Muscle of leg (tissue), 11 donors: ENCODE results near the gene FAM98B. TPM values are rescaled to one million over a fixed set of nuclear protein-coding genes. Genes with fewer than 3 reads are reported as not detected.

Experiments used
- DNase-seq: peaks from one replicate; pipeline ENCODE4 v3.0.0; 2013
- H3K27ac ChIP-seq: one replicate; pipeline ENCODE4 v1.5.1; 2013; ENCODE audit warnings: mild to moderate bottlenecking, low read length, control low read depth
- H3K27me3 ChIP-seq: one replicate; pipeline ENCODE4 v1.6.1; 2013; ENCODE audit warnings: low read length; ENCODE audit not compliant: control insufficient read depth, insufficient read depth
- H3K36me3 ChIP-seq: one replicate; pipeline ENCODE4 v1.6.1; 2013; ENCODE audit warnings: low read length; ENCODE audit not compliant: control insufficient read depth, insufficient read depth
- H3K4me1 ChIP-seq: one replicate; pipeline ENCODE4 v1.6.1; 2013; ENCODE audit warnings: low read length; ENCODE audit not compliant: control insufficient read depth, insufficient read depth
- H3K4me3 ChIP-seq: one replicate; pipeline ENCODE4 v1.5.1; 2013; ENCODE audit warnings: low read length, control low read depth
- H3K9me3 ChIP-seq: replicated peaks from 2 replicates; pipeline ENCODE4 v1.6.1; 2013; ENCODE audit warnings: low read depth, low read length; ENCODE audit not compliant: control insufficient read depth
- WGBS: methylation state at CpG from one replicate; pipeline ENCODE4 v1.1.5; 2013; ENCODE audit warnings: missing lambda C conversion rate; ENCODE audit not compliant: insufficient coverage; 5-methylcytosine and 5-hydroxymethylcytosine counted together
- polyA plus RNA-seq, 8 donors: library from polyadenylated mRNA; unstranded; fragments of 120-200 nt; gene quantifications; one replicate each; pipeline versions ENCODE4 v1.2.1 to v1.2.3, GENCODE V29; 2013; ENCODE audit warnings: inconsistent platforms in 1 of 8, low replicate concordance in 1 of 8; ENCODE audit not compliant: insufficient read length in 8 of 8, insufficient read depth in 1 of 8
- total RNA-seq: library from RNA; stranded (reverse); fragments of 120-200 nt; gene quantifications from one replicate; pipeline ENCODE4 v1.2.4, GENCODE V29; 2013

The FAM98B gene
- total and polyA plus RNA-seq, 9 donors: 6.5 to 33.6 (median 28.5) TPM

- Histone ChIP-seq H3K4me3 (no peak overlapping the region), H3K27me3 (no peaks in the 10 kb centered on the region), H3K36me3 (no peaks in the 10 kb centered on the region), H3K27ac (no peak overlapping the region), H3K9me3 (no peaks in the 10 kb centered on the region), H3K4me1 (peaks cover 2% of the 10 kb centered on the region)
- WGBS: 100% methylated on average over 1 of the region's 6 CpGs
- DNase-seq: no peak
These were observed 79.5 kb downstream of the FAM98B start for GRCh38 chr15:38533416-38533915.

- no peak for DNase-seq
- Histone ChIP-seq H3K27me3 (no peaks in the 10 kb centered on the region), H3K9me3 (no peaks in the 10 kb centered on the region), H3K4me3 (no peak overlapping the region), H3K27ac (no peak overlapping the region), H3K4me1 (peaks cover 2% of the 10 kb centered on the region), H3K36me3 (no peaks in the 10 kb centered on the region)
These were observed 80.0 kb downstream of the FAM98B start for GRCh38 chr15:38533926-38534325.

DNA sequence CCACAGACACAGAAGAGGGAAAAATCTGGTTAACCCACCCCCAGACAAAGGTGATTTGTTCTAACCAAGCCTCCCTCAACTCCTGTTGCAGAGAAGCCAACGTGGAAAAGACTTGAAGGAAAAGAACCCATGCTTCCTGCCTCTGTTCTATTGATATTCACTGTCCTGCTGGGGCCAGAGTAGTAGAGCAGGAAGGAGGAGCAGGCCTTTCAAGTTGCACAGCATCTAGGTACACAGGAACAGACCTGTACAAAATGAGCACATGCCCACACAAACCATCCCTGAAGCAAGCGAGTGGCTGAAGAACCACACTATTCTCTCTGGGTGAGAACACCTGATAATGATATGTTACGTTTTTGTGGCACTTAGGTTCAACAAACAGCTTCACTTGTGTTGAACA lies 80.8 kb downstream of the FAM98B start:
- no peak for DNase-seq
- Histone ChIP-seq H3K36me3 (no peaks in the 10 kb centered on the region), H3K4me3 (no peak overlapping the region), H3K27ac (no peak overlapping the region), H3K27me3 (no peaks in the 10 kb centered on the region), H3K9me3 (no peaks in the 10 kb centered on the region), H3K4me1 (peaks cover 2% of the 10 kb centered on the region)
- 100% methylated on average over 1 of the region's 3 CpGs for WGBS

GRCh38 chr15:38535491-38536200 lies 81.7 kb downstream of the FAM98B start:
- peak; percentile 69 for DNase-seq
- no peaks in the 10 kb centered on the region for H3K36me3 ChIP-seq
- 53% methylated on average over 4 of the region's 8 CpGs for WGBS

GRCh38 chr15:38536201-38536676 lies 82.3 kb downstream of the FAM98B start:
- no peak overlapping the region for H3K27ac ChIP-seq
- no peaks in the 10 kb centered on the region for H3K9me3 ChIP-seq
- no peaks in the 10 kb centered on the region for H3K27me3 ChIP-seq
- H3K4me3 ChIP-seq: no peak overlapping the region
- WGBS: 67% methylated on average over 1 of the region's 3 CpGs
- peaks cover 2% of the 10 kb centered on the region for H3K4me1 ChIP-seq
- H3K36me3 ChIP-seq: no peaks in the 10 kb centered on the region
- peak; percentile 28 for DNase-seq

More at GRCh38 chr15:38535491-38536200, 81.7 kb downstream of the FAM98B start:
- H3K27me3 ChIP-seq: no peaks in the 10 kb centered on the region
- H3K4me1 ChIP-seq: peaks cover 2% of the 10 kb centered on the region
- H3K27ac ChIP-seq: no peak overlapping the region
- H3K4me3 ChIP-seq: no peak overlapping the region
- H3K9me3 ChIP-seq: no peaks in the 10 kb centered on the region

Other genes with a start within 250 kb of the FAM98B start
- gene SPRED1, start 201.3 kb upstream of the FAM98B start, total RNA-seq: 33.5 TPM
- 10 to 100 TPM; 21.4 to 50.5 (median 30.2) TPM for gene SPRED1, start 201.3 kb upstream of the FAM98B start, polyA plus RNA-seq
- gene RASGRP1, start 110.7 kb downstream of the FAM98B start, total RNA-seq: 0.35 TPM
- gene RASGRP1, start 110.7 kb downstream of the FAM98B start, polyA plus RNA-seq: under 1 TPM; 0.31 to 0.85 (median 0.41) TPM